SKM-1 treated with dmso at 0.1 percent for 144 hours (cell line): ENCODE results near the gene CFAP20DC.
"Not testable (repeated sequence)": the region's sequence is repeated elsewhere in the genome, so short reads cannot be mapped to it uniquely, and the experiment has no call there.

Experiments used
- DNase-seq: peaks from one replicate; lab custom pipeline; 2025; ENCODE audit not compliant: unreplicated experiment; lab: John Stamatoyannopoulos, UW

The CFAP20DC gene

DNA sequence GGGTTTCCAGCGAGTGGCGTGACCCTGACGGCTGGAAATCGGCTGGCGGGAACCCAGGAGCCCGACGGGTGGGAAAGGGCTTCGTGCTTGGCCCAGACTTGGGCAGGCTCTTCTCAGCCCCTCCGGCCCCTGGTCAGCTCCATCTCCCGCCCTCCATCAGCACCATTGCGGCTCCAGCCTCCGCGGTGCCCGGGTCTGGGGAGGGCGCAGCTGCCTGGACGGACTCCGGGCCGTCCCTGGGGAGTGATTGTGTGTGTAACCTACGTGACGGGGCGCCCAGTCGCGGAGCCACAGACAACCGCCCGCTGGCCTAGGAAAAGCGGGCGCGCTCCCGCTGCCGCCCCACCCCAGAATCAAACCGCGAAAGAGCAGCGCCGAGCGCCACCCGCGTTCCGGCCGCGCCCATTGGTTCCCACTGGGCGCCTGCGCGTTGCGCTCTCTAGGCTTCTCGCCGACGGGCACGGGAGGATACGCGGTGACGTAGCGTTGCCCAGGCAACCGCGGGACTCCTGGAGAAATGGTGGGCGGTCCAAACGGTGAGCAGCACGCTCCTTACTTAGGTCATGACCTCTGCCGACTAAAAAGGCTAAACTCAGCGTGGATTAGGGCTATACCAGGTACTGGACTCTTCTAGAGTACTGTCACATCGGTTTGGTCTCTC, at the start of gene CFAP20DC:
Gene CFAP20DC, minus strand, starts transcription at position 355 of the 661 bp plus-strand sequence. CDS start 394 bp downstream, outside the sequence.
- DNase-seq, result peak; percentile 93

DNA sequence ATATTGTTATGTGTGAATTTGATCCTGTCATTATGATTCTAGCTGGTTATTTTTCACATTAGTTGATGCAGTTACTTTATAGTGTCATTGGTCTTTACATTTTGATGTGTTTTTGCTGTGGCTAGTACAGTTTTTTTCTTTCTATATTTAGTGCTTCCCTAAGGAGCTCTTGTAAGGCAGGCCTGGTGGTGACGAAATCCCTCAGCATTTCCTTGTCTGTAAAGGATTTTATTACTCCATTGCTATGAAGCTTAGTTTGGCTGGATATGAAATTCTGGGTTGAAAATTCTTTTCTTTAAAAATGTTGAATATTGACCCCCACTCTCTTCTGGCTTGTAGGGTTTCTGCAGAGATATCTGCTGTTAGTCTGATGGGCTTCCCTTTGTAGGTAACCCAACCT, 48.7 kb upstream of the CFAP20DC start:
- DNase-seq, result not testable (repeated sequence)

DNA sequence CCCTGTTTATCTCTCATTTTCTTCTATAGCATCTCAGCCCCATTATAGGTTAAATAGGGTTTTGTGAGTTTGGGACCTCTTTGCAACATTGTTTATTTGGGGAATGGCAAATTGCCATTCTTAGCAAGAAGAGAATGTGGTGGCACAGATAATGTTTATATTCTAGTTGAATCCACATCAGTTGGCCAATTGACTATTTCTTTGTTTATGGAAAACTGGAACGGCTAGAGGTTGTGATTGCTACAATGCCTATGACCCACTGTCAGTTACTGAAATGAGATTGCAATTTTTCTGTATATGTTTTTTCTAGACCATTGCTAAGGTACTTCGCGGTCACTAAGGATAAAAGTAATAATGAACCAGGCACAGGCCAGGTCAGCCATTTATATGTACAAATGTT, 44.6 kb upstream of the CFAP20DC start:
- no peak for DNase-seq

DNA sequence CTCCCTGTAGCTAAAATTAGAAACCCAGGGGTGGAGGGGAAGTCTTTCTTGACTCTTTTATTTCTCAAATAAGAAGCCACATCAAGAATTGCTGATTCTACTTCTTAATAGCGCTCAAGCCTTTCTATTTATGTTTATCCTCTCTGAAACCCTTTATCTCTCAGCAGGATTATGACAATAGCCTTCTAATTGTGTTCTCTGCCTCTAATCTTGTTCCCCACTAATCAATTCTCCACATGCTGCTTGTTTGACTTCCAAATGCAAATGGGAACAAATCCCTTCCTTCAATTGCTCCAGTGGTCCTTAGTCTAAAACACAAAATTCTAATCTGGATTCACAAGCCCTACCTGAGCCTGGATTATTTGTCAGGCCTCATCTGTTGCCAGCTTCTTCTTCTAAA, 43.7 kb upstream of the CFAP20DC start:
- no peak for DNase-seq

DNA sequence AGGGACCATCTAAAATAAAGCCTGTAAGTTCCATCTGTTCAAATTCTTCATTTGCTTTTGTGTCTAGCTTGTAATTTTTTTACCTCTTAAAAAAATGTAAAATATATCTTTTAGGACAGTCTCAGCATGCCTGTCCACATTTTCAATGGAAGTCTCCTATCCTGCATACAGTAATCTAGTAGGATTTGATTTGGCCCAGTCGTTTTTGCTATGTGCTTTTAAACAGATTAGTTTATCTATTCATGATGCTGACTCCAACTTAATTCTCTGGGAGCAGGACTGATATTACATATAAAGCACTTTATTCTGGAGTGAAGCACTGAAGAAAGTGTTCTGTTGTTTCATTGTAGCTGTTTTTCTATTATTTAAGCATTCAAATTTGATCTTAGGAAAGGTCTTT, 38.9 kb upstream of the CFAP20DC start:
- DNase-seq, result no peak

DNA sequence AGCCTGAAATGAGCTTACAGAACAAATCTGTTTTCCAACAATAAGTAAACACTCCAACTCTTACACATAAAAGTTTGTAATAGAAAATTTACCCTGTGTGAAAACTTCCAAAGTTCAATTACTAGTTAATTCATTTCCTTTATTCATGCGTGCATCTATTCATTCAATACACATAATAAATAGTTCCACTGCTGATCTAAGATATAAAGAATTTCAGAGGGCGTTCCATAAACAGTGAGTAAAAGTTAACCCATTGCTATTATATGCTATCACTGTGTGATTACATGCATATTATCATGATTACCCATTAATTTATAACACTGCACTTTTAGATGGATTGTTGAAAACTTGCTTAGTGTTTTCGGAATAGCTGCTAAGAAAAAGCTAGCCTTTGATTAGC, 36.2 kb upstream of the CFAP20DC start:
- no peak for DNase-seq

DNA sequence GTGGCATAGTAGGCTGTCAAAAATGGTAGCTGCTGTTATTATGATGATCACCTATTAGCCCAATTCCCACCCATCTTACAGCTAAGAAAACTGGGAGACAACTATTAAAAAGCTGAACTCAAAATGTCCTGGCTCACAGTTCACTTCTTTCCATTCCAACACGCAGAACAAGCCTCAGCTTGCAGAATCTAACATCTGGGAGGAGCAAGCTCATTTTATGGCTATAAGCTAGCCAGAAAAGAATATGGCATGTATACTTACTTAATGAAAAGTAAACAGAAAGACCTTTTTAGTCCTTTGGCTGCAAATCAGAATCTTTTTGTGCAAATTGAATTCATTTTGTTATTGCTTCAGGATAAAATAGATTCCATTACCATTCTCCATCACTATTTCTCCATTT, 34.8 kb upstream of the CFAP20DC start:
- DNase-seq, result no peak

DNA sequence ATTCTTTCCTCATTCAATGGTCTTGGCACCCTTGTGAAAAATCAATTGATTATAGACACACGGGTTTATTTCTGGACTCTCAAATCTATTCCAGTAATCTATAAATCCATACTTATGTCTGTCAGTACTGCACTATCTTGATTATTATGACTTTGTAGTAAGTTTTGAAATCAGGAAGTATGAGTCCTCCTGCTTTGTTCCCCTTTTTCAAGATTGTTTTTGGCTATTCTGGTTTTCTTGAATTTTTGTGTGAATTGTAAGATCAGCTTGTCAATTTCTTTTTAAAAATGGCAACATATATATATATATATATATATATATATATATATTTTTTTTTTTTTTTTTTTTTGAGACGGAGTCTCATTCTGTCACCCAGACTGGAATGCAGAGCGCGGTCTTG, 32.3 kb upstream of the CFAP20DC start:
- peak; percentile 82 for DNase-seq

DNA sequence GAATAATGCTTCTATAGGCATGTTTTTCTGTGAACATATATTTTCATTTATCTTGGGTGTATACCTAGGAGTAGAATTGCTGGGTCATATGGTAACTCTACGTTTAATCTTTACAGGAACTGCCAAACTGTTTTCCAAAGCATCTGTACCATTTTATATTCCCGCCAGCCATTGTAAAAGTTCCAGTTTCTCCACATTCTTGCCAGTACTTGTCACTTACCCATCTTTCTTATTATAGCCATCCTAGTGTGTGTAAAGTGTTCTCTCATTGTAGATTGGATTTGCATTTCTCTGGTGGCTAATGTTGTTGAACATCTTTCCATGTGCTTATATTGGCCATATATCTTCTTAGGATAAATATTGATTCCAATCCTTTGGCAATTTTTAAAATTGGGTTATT, 31.2 kb upstream of the CFAP20DC start:
- DNase-seq, result no peak

DNA sequence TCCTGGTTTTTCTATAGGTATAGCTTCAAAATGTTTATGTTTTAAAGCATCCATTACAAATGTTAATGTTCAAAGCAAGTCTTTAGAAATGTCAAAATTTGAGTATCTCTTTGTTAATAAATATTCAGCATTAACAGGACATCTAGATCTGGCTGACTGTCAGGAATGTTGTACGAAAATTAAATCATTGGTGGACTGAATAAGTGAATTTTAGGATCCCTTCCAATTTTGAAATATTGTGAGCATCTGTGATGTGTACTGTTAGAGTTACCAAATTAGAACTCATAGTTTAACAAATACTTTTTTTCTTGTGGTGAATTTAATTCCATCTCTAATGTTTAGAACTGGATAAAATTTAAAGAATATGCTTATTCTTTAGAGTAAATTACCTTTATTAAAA, 30.1 kb upstream of the CFAP20DC start:
- no peak for DNase-seq

DNA sequence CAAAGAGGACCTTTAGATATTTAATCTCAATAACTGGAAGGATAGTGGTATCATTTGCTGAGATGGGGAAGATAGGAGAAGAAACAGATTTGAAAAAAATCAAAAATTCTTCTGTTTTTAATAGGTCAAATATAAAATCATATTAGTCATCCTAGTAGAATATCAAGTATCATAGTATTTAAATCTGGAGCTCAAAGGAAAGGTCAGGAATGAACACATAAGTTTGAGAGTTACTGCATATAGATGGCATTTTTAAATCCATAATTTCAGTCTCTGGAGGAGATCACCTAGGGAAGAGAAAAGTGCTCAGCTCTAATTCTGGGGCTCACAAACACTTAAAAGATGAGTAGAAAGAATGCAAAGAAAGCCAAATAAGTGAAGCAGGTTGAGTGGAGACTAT, 24.9 kb upstream of the CFAP20DC start:
- DNase-seq, result no peak

DNA sequence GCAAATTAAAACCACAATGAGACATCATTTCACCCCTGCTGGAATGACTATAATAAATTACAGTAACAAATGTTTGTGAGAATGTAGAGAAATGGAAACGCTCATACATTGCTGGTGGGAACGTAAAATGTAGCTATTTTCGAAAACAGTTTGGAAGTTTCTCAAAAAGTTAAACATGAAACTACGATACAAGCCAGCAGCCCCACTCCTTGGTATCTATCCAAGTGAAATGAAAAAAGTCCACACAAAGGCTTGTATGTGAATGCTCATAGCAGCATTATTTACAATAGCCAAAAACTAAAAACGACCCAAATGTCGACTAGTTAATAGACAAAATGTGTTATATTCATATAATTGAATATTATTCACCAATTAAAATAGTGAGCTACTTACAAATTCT, 22.9 kb upstream of the CFAP20DC start:
- DNase-seq, result no peak

DNA sequence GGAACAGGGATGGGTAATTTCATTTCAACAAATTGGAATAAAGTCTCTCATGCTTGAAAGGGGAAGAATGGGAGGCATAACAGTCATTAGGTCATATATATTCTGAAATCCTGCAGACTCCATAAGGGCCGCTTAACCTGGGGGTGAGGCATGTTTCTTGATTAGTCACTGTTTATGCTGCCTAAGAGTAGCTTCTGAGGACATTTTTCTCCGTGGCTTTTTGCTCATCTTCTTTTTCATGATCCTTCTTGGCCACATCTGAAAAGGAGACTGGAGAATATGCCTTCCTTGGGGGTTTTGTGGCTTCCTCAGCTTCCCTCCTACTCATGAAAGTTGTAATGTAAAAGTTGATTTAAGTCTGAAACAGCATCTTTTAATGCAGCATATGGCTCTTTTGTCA, 20.0 kb upstream of the CFAP20DC start:
- DNase-seq, result no peak

DNA sequence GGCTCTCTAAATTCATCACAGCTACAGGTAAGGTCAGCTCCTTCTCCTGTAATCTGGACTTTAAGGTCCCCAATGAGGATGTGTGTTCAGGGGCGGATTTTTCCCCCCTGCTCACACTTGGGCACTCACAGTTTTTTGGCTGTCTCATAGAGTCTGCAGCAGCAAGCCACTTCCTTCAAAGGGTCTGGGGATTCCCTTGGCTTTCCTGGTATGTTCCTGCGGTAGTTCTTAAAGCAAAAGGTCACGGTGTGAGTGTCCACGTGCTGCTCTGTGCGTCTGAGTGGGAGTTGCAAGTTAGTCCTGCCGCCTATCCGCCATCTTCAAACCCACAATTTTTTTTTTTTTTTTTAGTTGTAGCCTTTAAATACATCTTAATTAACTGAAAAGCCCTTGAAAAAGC, 15.4 kb upstream of the CFAP20DC start:
- DNase-seq, result no peak

DNA sequence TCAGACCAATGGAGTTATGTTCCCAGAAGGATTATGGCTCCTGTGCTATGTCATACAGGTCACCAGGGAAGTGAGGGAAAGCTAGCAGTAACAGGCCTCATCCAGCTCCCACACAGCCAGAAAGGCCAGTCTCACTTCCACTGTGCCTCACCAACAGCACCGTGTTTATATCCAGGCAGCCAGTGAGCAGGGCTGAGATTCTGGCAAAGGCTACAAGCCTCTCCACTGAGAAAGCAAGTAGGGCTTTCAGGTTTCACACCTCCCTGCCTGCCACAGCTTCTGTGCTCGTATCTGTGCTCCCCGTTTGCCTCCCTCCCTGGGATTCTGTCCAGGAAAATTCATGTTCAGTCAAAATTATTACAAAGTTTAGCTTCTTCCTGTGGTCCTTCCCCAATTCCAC, 14.9 kb upstream of the CFAP20DC start:
- DNase-seq, result no peak

DNA sequence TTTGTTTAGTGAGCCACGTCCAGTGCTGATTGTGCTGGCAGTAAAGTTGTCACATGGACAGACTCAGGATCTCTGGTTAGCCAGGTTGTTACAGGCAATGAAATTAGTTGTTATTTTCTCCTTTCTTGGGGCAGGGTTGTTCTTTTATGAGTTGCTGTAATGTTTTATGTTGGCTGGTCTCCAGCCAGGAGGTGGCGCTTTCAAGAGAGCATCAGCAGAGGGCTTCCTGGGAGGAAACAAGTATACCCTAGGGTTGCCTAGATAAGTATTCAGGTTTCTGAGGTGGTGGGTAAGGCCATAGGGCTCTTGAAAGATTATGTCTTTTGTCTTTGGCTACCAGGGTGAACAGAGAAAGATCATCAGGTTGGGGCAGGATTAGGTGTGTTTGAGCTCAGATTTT, 14.5 kb upstream of the CFAP20DC start:
- DNase-seq, result no peak

DNA sequence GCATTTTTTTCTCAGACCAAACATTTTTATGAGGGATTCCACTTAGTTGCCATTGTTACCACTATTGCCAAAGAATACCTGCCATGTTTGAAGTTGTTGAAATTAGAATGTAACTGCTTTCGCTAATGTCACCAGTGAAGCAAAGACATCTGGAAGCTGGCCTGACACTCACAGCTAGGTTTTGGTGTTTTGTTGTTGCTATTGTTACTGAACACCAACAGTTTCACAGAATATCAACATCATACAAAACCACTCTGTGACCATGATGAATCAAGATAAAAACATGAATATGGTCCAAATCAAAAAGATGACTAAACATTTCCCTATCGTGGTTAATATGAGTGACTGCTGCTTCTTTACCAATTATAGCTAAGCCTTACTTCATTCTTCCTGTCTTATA, 6.9 kb upstream of the CFAP20DC start:
- DNase-seq, result no peak

DNA sequence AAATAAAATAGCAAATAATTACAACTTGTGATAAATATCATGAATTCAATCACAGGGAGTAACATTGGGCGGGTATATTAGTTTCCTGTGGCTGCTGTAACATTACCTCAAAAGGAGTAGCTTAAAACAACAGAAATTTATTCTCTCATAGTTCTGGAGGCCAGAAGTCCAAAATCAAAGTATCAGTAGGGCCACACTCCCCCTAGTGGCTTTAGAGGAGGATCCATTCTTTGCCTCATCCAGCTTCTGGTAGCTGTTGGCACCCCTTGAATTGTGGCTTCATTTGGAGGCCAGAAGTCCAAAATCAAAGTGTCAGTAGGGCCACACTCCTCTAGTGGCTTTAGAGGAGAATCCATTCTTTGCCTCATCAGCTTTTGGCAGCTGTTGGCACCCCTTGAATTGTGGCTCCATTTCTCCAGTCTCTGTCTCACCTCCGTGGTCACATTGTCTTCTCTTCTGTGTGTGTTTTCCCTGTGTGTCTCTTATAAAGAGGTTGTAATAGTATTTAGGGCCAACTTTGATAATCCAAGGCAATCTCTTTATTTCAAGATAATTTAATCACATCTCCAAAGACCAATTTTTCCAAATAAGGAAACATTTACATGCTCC, 3.1 kb upstream of the CFAP20DC start:
- peak; percentile 12 for DNase-seq

DNA sequence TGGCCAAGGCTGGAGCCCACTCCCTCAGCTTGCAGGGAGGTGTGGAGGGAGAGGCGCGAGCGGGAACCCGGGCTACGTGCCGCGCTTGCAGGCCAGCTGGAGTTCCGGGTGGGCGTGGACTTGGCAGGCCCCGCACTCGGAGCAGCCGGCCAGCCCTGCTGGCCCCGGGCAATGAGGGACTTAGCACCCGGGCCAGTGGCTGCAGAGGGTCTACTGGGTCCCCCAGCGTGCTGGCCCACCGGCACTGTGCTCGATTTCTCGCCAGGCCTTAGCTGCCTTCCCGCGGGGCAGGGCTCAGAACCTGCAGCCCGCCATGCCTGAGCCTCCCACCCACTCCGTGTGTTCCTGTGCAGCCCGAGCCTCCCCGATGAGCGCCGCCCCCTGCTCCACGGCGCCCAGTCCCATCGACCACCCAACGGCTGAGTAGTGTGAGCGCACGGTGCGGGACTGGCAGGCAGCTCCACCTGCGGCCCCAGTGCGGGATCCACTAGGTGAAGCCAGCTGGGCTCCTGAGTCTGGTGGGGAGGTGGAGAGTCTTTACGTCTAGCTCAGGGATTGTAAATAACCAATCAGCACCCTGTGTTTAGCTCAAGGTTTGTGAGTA, 1.1 kb upstream of the CFAP20DC start:
- DNase-seq, result not testable (repeated sequence)

DNA sequence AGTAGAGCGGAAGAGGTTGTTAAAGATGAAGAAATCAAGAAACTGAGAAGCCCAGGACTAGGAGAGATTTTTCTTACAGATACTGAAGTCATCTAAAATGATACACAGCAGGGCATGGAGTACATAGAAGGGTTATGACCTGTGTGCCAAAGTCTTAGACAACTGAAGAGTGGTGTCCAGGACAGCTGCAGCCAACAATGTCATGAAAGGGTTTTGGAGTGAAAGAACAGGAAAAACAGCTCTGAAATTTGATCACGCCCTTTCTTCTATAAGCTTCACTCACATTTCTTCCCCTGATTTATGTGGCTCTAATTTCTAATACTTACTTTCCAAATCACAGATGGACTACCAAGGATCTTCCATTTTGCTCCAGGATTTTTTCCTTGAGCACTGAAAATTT, 3.0 kb downstream of the CFAP20DC start:
- DNase-seq, result no peak

DNA sequence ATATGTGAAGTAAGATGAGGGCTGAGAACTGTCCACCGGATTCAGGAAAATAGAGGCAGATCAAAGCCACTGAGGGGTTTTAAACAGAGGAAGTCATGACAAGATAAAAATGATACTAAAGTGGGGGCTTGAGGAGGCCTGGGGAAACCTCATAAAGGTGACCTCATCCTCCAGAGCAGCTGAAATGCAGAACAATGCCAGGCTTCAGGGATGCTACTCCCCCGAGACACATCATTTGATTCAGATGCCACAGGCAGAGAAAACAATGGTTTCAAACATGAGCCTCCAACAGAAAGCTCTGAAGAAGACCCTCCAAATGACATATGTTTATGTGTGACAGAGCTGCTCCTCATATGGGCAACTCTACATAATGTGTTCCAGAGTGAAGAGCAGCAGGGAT, 6.4 kb downstream of the CFAP20DC start:
- DNase-seq, result no peak

DNA sequence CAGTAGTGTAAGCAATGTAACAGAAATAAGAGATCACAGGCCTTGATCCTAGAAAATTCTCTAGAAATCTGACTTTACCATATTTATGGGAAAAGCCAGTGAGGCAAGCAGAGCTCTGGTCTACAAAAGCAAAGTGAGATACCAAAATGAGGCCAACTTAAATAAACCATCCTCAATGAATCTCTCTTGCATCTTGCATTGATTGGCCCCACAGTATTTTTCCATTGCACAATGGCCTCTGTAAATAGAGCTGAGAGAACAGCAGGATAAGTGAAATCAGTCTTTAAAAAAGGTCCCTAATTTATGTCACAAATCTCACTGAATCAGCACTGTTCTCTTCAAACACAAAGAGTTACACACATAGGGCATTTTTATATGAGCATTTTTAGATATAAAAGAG, 8.9 kb downstream of the CFAP20DC start:
- no peak for DNase-seq

DNA sequence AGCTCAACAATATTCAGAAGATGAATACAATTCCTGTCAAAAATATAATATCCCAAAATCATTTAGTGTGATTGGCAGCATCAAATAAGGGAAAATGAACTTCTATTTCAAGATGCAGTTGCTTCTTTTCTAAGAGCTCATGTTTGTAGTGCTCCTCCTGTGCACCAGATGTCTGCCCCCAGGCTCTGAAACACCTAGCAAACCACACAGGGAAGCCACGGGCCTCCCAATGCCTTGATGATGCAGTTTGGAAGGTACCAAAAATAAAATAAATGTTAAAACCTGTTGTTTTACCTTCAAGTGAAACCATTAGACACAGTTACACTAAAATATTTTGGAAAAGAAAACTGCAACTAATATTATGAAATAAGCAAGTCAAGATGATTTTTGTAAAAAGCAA, 22.2 kb downstream of the CFAP20DC start:
- no peak for DNase-seq
